ENCODE results near the gene GPI. TPM values are rescaled to one million over a fixed set of nuclear protein-coding genes. Genes with fewer than 3 reads are reported as not detected.

Gene GPI
- total and polyA plus RNA-seq, 2 of the 13 experiments (the other 11 are each of a cell fraction or from before 2014, with no cell fraction given): 147 to 167 TPM

DNA sequence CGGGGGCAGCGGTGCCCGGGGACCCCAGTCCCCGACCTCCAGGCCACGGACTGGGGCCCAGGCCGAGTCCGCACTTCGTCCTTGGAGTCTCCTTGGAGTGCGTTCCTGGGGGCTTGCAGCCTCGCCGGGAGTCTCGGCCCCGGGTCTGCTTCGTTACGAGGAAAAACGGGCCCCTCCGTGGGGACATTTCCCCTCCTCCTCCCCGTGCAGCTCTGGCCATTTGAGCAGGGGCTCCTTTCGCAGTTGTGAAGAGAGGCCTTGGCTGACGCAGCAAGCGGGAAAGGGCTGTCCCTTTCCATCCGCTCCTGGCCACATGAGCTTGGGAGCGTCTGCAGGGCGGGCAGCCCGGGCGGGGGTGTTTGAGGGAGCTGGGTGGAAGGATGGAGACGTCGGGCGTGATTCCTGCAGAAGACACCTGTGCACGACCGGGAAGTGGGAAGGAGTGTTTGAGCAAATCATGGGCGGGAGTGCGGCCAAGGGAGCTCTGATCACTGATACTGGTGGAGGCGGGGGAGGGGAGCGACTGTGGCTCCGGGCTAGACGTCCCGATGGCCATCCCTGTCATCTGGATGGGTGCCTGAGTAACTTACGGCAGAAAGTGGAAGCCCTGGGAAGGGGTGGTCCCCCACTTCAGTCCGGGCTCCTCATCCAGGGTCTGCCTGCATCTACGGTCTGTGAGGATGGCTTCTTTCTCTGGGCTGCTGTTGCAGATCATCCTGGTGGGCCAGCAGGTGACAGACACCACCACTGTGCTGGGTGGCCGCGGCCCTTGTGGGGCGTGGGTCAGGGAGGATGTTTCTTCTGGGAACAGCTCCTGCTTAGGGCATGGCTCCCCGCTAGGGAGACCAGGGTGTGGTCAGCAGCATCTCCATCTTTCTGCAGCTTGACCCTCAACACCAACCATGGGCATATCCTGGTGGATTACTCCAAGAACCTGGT, 736 bp downstream of the GPI start (continued):
- TF ChIP-seq TERF1 (CRISPR knock-in tag; IDR thresholded peaks at IDR 0.05): no peak
- no peak for TF ChIP-seq ZNF552 (CRISPR knock-in tag; IDR thresholded peaks at IDR 0.05; ENCODE audit: borderline replicate concordance)
- TF ChIP-seq ZNF296 (CRISPR knock-in tag; conservative IDR thresholded peaks at IDR 0.05): no peak
- TF ChIP-seq SNAPC5 (CRISPR knock-in tag; IDR thresholded peaks at IDR 0.05; ENCODE audit: borderline replicate concordance): no peak
- TF ChIP-seq RAD51 (IDR thresholded peaks at IDR 0.05; ENCODE audit: borderline replicate concordance): no peak
- TF ChIP-seq, protein P1, sequence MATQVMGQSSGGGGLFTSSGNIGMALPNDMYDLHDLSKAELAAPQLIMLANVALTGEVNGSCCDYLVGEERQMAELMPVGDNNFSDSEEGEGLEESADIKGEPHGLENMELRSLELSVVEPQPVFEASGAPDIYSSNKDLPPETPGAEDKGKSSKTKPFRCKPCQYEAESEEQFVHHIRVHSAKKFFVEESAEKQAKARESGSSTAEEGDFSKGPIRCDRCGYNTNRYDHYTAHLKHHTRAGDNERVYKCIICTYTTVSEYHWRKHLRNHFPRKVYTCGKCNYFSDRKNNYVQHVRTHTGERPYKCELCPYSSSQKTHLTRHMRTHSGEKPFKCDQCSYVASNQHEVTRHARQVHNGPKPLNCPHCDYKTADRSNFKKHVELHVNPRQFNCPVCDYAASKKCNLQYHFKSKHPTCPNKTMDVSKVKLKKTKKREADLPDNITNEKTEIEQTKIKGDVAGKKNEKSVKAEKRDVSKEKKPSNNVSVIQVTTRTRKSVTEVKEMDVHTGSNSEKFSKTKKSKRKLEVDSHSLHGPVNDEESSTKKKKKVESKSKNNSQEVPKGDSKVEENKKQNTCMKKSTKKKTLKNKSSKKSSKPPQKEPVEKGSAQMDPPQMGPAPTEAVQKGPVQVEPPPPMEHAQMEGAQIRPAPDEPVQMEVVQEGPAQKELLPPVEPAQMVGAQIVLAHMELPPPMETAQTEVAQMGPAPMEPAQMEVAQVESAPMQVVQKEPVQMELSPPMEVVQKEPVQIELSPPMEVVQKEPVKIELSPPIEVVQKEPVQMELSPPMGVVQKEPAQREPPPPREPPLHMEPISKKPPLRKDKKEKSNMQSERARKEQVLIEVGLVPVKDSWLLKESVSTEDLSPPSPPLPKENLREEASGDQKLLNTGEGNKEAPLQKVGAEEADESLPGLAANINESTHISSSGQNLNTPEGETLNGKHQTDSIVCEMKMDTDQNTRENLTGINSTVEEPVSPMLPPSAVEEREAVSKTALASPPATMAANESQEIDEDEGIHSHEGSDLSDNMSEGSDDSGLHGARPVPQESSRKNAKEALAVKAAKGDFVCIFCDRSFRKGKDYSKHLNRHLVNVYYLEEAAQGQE (IDR thresholded peaks at IDR 0.05; ENCODE audit: borderline replicate concordance in 1 of 2, low read depth in 1 of 2, low read length in 2 of 2): no peak
- TF ChIP-seq, protein P2, sequence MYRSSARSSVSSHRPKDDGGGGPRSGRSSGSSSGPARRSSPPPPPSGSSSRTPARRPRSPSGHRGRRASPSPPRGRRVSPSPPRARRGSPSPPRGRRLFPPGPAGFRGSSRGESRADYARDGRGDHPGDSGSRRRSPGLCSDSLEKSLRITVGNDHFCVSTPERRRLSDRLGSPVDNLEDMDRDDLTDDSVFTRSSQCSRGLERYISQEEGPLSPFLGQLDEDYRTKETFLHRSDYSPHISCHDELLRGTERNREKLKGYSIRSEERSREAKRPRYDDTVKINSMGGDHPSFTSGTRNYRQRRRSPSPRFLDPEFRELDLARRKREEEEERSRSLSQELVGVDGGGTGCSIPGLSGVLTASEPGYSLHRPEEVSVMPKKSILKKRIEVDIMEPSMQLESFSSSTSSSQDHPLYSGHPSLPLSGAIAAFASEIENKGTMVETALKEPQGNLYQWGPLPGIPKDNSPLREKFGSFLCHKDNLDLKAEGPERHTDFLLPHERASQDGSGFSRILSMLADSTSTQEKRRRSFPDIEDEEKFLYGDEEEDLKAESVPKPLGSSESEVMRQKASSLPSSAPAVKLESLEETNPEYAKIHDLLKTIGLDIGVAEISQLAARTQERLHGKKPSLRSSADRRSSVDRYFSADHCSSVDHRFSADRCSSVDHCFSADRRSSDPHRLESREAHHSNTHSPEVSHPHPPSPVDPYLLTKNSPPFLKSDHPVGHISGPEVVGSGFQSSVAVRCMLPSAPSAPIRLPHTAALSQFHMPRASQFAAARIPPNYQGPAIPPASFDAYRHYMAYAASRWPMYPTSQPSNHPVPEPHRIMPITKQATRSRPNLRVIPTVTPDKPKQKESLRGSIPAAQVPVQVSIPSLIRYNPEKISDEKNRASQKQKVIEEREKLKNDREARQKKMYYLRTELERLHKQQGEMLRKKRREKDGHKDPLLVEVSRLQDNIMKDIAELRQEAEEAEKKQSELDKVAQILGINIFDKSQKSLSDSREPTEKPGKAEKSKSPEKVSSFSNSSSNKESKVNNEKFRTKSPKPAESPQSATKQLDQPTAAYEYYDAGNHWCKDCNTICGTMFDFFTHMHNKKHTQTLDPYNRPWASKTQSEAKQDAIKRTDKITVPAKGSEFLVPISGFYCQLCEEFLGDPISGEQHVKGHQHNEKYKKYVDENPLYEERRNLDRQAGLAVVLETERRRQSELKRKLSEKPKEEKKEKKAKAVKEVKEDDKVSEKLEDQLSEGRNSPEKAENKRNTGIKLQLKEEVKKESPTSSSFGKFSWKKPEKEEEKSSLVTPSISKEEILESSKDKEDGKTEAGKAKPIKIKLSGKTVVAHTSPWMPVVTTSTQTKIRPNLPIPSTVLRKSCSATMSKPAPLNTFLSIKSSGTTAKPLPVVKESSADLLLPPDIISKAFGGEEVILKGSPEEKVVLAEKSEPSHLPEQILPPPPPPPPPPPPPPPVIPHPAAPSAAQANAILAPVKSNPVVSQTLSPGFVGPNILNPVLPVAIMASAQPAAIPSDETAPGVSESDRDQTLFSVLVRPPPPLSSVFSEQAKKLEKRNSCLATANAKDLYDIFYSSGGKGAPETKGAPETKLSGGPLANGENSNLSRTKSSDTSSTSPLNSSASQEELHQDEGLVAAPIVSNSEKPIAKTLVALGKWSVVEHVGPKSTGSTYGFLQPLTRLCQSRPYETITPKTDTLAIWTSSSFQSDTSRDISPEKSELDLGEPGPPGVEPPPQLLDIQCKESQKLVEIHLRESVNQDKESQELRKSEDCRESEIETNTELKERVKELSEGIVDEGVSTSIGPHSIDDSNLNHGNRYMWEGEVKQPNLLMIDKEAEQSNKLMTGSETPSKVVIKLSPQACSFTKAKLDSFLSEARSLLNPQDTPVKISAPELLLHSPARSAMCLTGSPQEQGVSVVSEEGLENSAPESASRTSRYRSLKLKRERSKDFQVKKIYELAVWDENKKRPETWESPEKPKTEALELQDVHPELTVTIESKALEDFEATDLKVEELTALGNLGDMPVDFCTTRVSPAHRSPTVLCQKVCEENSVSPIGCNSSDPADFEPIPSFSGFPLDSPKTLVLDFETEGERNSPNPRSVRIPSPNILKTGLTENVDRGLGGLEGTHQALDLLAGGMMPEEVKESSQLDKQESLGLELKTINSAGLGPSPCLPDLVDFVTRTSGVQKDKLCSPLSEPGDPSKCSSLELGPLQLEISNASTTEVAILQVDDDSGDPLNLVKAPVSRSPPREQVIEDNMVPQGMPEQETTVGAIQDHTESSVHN (CRISPR knock-in tag; IDR thresholded peaks at IDR 0.05): peak; percentile 41; the same call in 1 of the 2 replicates
- no peak for TF ChIP-seq ZNF496 (CRISPR knock-in tag; IDR thresholded peaks at IDR 0.05; ENCODE audit: insufficient replicate concordance)
- no peak for TF ChIP-seq ZNF33A (CRISPR knock-in tag; IDR thresholded peaks at IDR 0.05; ENCODE audit: borderline replicate concordance)
- no peak for TF ChIP-seq ZNF17 (CRISPR knock-in tag; IDR thresholded peaks at IDR 0.05)
- no peak for TF ChIP-seq KLF13 (CRISPR knock-in tag; IDR thresholded peaks at IDR 0.05)
